ENCODE results near the gene ARGLU1.

Gene ARGLU1

DNA sequence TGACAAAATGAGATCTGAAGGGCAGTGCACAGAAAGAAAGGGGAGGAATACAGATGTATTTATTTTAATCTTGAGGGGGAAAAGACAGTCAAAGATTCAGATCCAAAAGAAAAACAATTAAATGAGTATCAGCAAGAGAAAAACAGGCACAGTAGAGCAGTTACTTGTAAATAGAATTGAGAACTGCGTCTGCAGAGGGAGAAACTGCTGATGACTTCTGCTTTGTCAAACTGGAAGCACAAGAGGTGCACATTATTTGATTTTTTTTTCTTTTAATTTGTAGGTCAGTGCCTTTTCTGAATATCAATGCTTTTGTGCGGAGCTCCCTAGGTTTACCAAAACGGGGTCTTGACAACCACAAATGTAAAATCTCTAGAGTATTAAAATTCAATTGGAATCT is 69.8 kb downstream of the ARGLU1 start:
- no peak for DNase-seq

DNA sequence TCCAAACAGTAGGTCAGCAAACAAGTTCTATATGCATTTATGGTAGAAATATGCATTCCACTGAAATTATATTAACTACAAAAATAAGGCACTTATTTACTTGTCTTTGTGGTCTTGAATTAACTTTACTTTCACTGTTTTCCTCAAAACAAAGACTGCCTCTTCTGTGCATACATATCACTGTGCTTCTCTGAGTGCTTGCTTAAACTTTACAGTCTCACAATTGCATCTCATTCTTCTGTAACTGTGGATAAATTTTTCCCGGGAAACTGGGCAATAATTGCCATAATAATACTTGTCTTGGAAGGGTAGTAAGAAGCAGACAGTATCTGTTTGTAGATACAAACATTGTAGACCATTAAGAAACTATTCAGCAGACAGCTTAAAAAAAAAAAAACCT is 70.9 kb downstream of the ARGLU1 start:
- DNase-seq = no peak

DNA sequence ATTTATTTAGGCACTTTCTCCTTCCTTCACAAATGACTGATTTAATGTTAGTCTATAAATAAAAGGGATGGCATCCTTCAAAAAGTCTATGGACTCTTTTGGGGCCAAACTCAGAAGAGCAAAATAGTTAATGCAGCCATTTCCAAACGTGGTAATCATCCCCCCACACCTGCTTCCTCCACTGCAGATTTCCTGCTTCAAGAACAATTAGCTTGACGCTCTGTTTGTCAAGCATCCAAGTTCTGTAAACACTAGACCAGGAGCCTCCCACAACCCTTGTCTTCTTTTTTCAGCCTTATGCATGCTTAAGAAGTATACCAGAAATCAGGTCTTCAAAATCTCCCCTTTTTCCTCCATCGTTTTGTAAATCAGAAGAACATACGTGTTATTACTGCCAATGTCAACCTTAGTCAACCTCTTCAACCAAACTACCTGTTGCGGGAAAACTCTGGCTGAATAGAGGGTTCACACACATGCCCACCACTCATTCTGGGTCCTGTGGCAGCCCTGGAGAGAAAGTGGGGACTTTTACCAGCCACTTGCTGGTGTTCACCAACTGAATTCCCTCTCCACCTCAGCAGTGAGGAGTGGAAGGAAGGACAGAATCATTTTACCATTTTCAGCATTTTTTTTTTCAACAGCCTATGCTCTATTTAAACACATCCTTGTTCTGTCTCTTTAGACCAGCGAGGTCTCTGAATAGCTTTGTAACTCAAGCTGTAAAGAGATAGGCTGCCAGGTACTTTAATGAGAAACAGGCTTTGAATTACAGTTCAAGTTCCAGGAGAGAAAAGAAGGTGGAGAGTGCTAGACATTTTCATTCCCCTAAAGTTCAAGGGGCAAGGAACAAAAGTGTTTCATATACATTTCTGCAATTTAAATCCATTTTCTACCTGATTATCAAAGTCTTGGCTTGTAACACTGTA is 71.6 kb downstream of the ARGLU1 start:
- no peak for DNase-seq

DNA sequence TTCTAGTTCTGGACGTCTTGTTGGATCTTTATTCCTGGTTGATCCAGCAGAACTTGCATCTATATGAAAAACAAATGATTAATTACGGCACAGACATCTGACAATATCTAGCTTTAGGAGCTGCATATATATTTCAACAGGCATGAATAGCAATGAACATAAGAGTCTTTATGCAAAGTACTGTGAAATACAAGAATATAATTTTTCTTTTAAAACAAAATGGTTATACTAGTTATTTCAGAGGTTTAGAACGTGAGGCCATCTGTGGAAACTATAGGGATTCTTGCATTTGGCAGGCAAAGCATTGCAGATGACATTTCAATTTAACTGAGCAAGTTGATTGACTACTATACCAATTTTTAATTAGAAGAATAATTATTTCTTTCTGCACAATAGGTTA is 73.0 kb downstream of the ARGLU1 start:
- no peak for DNase-seq

DNA sequence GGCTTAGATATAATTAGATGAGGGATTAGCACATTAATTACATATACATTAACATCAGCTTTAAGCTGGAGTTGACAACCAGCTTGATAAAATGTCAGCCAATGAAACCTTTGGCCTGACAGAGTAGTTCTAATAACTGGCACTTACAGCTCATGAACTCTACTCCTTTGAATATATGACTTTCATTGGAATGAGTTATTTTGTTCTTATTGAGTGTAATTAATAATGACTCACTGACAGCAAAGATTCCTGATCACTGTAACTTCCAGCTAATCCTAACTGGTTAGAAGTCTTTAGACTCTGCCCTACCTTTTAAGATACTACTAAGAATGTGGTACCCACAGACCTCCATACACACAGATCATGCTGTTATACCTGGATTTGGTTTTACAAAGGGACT is 73.4 kb downstream of the ARGLU1 start:
- no peak for DNase-seq

DNA sequence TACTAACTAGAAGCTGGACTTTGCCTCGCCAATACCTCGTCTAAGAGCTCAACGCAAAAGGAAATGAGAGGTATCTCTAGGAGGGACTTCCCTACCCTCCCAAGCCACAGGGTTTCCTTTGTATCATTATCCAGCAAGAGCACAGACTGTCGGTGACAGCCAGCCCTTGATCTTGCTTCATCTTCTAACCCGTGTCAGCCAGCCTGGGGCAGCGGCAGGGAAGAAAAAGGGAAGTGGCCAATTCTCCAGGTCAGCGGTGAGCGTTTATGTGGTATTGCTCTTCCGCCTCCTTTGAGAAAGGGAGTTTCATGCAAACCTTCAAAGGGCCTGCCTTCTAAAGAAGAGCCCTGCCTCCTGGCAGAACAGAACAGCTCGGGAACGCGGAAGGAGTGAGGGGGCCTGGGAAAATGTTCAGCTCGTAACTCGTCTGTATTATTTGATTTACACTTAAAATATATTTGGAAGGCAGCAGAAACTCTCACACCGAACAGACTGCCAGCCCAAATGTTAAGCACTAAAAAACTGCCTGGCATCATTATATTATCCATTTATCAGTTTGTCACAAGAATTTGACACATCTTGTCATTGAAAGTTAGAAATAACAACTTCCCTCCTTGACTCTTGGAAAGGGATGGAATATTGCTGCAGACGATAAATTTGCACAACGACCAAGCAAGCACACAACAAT is 74.3 kb downstream of the ARGLU1 start:
- no peak for DNase-seq

DNA sequence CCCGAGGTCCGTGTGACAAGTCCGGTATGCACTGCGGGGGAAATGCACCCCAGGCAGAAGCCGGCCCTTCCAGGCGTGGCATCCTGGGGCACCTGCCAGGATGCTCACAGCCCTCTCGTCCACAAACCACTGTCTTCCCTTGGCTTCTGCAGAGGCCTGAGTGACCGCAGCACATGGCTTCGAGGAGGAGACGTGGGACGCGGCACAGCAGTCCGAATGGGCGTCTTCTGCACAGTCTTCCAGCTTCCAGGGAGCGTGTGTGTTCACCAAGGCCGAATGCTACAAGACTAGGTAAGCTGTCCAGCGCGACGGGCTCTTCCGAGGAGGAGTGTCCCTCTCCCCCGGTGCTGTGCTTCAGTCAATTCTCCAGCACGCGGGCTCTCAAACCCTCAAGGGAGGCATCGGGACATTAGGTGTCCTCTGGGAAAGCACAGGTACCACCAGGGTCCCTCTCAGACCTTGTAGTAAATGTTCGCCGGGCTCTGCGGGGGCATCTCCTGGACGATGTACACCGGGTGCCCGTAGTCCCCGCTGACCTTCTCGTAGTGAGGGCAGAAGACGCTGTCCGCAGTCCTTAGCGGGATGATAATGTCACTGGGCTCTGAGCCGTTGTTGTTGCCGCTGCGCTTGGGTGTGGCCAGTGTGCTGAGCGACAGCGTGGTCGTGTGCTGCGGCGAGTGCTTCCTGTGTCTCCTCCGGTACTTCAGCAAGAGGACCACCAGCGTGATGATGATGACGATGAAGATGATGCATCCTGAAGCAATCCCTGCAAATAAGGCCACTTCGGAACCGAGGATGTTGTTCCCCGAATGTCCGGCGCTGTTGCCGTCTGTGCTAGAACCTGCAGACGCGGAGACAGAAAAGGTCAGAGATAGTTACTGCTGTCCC is 75.1 kb downstream of the ARGLU1 start:
- DNase-seq = no peak

DNA sequence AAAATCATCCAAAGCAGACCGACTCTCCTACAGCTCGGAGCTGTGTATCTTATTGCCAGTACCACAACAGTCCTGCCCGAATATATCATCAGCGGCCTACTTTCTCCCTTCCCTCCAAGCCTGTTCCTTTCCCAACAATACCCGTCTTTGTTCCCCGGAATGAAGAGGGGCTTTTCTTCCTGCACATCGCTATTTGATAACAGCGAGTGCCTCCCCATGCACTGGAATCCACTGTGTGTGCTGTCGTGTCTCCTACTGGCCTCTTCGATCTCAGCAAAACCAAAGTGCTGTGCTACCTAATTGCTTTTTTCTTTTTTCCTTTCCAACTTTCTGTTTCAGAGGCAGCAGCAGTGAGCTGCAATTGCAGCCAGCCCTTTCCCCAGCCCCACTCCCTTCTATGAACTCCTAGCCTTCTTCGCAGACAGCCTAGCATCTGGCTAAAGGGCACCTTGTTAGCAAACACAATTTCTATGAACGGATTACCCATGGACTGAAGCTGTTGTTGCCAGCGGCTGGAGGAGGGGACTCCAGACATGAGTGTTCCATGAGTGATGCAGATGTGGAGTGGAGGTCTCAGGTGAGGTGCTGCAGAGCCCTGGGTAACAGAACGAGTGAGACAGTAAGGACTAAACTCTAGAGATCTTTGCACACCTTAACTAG is 75.9 kb downstream of the ARGLU1 start:
- no peak for DNase-seq

All from stimulated activated CD4-positive, alpha-beta T cell treated with anti-CD3 and anti-CD28 coated beads, Interleukin-2, amount 100 ng/mL, for 48 hours (primary cell).